DMS 273 (cell line): Measurements from ENCODE around the gene CTSO.
"Not testable (repeated sequence)": the region's sequence is repeated elsewhere in the genome, so short reads cannot be mapped to it uniquely, and the experiment has no call there.

Experiments used
- DNase-seq: peaks from one replicate; lab custom pipeline; 2025; ENCODE audit not compliant: unreplicated experiment; lab: John Stamatoyannopoulos, UW

The CTSO gene

GRCh38 chr4:155908187-155909139 is 45.2 kb downstream of the CTSO start:
- no peak for DNase-seq

GRCh38 chr4:155907556-155907955 is 46.1 kb downstream of the CTSO start:
- DNase-seq = no peak

- peak; percentile 76 for DNase-seq
Observed at GRCh38 chr4:155906554-155907247, 47.0 kb downstream of the CTSO start.

GRCh38 chr4:155904331-155904730 is 49.3 kb downstream of the CTSO start:
- DNase-seq = no peak

DNA sequence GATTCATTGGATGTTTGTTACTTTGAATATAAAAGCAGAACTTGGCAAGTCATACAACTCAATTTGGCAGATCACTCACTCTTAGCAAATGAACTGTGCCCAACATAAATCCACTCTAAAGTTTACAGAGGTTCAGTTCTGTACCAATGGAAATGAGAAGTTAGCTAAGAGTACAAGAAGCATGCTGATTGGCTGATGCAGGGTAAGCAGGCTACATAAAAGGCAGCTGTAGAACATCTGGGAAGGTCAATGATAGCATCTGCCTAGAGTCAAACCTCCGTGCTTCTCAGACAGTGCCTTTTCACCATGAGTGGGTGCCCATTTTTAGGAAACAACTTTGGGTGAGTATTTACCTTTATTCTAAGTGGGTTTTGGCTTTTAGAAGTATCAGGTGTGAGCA is 50.2 kb downstream of the CTSO start, which contains the start of gene TDO2:
Gene TDO2, plus strand, starts transcription at position 244 of the 400 bp plus-strand sequence. Its CDS starts 63 bp downstream, at position 307.
- no peak for DNase-seq

DNA sequence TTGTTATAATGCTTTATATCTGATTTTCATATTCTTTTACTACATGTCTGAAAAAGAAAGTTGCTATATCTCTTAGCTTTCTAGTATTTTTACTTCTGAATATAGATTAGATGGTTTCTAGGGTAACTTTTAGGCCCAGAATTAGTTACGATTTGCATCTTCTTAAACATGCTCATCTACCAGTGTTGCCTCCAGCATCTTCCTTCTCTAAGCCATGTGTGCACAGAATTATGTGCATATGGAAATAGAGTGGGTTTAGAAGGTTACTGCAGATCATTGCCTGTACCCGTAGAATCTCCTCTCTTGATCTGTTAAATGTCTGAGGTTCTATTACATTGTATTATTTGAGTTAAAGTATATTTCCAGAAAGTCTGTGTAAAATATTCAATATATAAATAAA is 52.7 kb downstream of the CTSO start:
- no peak for DNase-seq

DNA sequence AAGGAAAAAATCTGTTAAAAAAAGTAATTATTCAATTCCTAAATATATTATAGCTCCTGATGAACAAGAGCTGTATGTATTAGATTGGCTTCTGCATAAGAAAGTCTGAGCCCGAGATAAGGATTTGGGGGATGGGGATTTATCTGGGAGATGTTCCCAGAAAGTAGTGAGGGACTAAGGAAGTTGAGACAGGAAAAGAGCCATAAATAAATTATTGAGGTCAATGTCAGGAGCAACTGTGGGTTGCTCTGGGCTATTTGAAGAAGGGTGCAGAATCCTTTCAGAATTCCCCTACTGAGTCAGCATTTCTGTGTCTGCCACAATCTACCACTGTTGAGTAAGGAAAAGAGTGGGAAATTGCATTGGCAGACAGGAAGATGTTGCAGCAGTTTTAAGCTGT is 53.3 kb downstream of the CTSO start:
- DNase-seq = no peak

- DNase-seq = no peak
Observed at GRCh38 chr4:155899891-155900290, 53.8 kb downstream of the CTSO start.

DNA sequence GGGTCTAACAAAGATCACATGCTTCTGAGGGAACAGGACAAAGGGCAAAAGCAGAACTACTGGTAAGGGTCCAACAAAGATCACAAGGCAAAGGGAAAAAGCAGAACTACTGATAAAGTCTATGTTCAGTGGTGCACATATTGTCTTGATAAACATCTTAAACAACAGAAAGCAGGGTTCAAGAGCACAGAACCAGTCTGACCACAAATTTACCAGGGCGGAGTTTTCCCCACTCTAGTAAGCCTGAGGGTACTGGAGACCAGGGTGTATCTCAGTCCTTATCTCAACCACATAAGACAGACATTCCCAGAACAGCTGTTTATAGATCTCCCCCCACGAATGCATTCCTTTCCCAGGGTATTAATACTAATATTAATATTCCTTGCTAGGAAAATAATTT is 55.3 kb downstream of the CTSO start:
- not testable (repeated sequence) for DNase-seq

DNA sequence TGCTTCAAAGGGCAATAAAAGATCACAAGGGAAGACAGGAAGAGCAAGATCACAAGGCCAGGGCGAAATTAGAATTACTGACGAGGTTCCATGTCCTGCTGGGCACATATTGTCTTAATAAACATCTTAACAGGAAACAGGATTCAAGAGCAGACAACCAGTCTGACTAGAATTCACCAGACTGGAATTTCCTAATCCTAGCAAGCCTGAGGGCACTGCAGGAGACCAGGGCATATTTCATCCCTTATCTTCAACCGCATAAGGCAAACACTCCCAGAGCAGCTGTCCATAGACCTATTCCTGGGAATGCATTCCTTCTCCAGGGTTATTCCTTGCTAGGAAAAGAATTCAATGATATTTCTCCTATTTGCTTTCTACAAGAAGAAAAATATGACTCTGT is 62.6 kb downstream of the CTSO start:
- DNase-seq = no peak

DNA sequence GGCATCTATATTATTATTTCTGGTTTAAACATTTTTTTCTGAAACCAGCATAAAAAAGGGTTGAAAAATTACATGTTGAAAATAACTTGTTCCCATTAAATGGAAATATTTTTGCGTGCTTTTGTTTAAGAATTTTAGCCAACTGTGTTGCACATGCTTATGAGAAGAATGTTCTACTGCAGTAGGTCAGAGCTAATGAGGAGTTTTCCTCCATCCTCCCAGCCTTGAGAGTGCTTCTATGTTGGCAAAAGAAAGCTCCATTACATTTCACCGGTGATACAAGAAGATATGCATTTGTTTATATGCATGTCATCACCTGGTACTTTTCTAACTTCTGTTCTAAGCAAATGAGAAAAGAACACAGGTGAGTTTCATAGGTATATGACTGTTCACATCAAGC is 63.7 kb downstream of the CTSO start:
- DNase-seq = no peak

- peak; percentile 1 for DNase-seq
Observed at GRCh38 chr4:155889031-155889793, 64.5 kb downstream of the CTSO start.

GRCh38 chr4:155887847-155888570 is 65.7 kb downstream of the CTSO start:
- no peak for DNase-seq

- no peak for DNase-seq
Observed at GRCh38 chr4:155887045-155887444, 66.6 kb downstream of the CTSO start.

DNA sequence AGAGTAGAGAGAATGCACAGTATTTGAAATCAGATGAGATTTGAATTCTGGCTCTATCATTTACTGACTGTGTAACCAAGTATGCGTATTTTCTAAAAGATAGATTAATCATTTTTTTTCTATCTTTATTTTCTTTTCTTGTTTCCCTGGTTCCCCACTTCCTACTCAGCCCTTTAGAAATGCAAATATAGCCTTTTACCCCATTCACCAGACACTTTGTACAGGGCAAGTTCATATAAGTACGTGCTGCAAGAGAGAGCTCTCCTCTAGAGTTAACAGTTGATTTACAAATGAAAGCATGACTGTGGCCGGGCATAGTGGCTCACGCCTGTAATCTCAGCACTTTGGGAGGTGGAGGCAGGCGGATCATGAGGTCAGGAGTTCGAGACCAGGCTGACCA is 68.0 kb downstream of the CTSO start:
- DNase-seq = no peak

DNA sequence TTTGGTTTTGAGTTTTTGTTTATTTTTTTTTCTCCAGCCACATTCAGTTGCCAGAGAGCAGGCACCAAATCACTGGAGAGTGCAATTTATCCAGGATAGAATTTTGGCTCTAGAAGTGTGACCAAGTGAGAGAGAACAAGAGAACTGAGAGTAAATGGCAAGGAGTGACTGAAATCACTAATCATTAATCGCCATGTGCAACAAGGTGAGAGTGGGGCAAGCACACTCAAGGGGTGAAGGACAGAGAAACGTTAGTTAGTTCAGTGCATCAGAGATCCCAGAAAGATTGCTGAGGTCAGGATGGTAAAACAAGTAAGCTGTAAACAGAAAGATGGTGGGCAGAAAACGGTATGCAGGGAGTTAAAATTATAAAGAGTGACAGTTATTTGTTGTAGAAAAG is 69.8 kb downstream of the CTSO start:
- no peak for DNase-seq

GRCh38 chr4:155881555-155881954 is 72.1 kb downstream of the CTSO start:
- no peak for DNase-seq

DNA sequence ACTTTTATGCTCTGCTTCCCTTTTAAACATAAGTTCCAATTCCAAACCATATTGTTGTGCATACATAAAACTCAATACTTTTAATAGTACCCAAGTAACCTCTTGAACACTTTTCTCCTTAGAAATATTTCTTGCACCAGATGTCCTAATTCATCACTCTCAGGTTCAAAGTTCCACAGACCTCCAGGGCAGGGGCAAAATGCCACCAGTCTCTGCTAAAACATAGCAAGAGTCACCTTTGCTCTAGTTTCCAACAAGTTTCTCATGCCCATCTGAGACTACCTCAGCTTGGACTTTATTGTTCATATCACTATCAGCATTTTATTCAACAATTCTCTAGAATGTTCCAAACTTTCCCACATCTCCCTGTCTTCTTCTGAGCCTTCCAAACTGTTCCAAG is 73.9 kb downstream of the CTSO start:
- no peak for DNase-seq

GRCh38 chr4:155878611-155879010 is 75.1 kb downstream of the CTSO start:
- no peak for DNase-seq

- DNase-seq = no peak
Observed at GRCh38 chr4:155877971-155878370, 75.7 kb downstream of the CTSO start.

GRCh38 chr4:155875878-155876277 is 77.8 kb downstream of the CTSO start:
- DNase-seq = no peak
